NCI-H526 treated with DMSO at 0.1 percent for 48 hours (cell line): ENCODE measurements around the gene HHAT.

ENCODE experiments used
- DNase-seq: peaks from one replicate; lab custom pipeline; 2025; lab: John Stamatoyannopoulos, UW

HHAT gene

DNA sequence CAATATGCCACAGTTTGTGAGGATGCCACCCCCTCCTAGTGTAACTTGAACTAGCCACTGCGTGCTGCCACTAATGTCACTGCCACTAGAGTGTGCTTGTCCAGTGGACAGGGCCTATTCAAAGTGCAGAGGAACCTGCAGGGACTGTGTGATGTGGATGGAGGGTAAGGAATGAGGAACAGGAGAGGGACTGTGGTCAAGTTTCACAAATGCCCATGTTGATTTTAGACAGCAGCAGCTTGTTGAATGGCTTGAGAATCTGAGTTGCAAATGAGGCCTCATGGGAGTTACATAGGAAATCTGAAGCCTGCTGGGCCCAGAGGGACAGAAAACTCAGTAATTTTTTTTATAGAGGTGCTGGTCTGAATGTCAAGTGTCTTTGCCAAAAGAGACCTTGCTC is 112.3 kb downstream of the HHAT start:
- peak; percentile 38 for DNase-seq

- no peak for DNase-seq
Measured at GRCh38 chr1:210445485-210445884, 116.8 kb downstream of the HHAT start.

- DNase-seq: no peak
Measured at GRCh38 chr1:210445931-210446330, 117.2 kb downstream of the HHAT start.

DNA sequence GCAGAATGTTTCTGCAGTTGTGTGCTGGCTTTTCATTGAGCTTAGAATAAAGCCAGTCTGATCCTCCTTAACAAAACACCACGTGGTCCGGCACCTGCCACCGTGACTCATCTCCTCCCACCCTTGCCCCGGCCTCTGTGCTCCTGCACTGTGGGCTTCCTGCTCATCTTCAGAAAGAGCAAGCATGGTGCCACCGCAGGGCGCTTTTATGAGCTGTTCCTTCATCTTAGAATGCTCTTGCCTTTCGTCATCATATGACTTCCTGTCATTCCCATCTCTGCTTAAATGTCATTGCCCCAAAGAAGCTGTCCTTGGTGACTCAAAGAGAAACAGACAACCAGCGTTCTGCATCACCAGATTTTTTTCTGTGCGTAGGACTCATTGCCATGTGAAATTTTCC is 117.8 kb downstream of the HHAT start:
- no peak for DNase-seq

- DNase-seq: no peak
Measured at GRCh38 chr1:210447456-210448057, 118.9 kb downstream of the HHAT start.

- peak; percentile 10 for DNase-seq
Measured at GRCh38 chr1:210448297-210448892, 119.7 kb downstream of the HHAT start.

DNA sequence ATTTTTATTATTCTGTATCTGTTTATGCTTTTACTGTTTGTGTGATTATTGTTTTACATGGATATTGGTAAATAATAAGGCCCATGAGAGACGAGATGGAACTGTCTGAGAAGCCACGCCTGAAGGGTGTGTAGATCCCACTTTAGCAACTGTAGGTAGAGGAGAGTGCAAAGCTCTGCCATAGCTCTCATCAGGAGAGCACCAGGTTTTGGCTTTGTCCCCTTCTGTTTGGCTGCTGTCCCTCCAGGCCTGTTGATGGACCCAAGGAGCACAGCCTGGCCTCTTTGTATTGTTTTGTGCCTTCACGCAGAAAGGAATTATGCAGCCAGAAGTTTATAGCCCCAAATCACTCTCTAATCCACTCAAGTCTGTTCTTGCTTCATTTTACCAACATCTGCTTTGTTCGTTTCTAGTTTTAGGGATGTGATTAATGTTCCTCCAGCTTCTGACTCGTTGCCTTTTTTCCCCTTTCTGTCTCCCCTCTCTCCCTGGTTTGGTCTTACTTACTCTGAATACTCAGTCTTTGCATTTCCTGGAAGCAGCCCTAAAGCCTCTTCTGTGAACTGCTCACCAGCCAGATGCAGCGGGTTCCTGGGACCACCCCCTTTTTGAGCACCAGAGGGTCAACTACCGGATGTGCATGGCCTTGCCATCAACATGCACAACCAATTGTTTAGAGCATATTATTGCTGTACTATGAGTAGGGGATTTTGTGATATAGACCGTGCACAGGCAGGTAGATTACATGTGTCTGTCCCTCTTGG is 127.3 kb downstream of the HHAT start:
- DNase-seq: no peak

- DNase-seq: no peak
Measured at GRCh38 chr1:210456731-210457255, 128.1 kb downstream of the HHAT start.

- DNase-seq: no peak
Measured at GRCh38 chr1:210457568-210457967, 128.9 kb downstream of the HHAT start.

DNA sequence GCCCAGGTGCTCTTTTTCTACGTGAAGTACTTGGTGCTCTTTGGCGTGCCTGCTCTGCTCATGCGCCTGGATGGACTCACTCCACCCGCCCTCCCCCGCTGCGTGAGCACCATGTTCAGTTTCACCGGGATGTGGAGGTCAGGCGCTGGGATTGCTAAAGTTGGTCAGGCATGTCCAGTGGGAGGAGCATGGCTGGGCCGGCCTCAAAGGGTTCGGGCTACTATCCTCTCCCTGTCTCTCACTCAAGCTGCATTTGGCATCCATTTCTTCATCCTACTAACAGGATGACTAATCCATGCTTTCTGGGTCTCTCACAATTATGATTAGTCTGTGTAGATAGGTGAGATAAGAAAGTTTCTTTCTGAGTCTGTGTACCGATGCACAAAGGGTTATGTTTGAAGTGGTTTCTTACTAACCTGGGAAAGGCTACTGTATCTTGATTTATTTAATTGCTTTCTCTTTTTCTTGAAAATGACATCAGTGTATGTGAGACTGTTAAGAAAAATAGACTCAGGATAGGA is 135.9 kb downstream of the HHAT start:
- no peak for DNase-seq

DNA sequence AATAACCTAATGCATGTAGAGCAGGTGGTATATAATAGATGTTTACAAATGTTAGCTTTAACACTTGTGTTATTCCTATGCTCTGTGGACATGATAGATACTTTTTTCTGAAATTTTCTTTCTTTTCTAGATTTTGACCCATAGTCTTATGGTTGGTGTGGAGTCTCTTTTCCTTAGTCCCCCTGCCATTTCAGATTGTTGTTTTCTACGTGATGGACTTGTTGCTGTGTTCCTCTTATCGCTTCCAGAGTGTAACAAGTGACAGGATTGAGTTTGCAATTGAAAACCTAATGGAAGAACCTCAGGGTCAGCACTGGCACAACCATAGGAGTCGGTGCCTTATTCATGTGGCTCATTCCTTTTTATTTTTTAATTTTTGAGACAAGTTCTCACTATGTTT is 136.4 kb downstream of the HHAT start:
- no peak for DNase-seq

DNA sequence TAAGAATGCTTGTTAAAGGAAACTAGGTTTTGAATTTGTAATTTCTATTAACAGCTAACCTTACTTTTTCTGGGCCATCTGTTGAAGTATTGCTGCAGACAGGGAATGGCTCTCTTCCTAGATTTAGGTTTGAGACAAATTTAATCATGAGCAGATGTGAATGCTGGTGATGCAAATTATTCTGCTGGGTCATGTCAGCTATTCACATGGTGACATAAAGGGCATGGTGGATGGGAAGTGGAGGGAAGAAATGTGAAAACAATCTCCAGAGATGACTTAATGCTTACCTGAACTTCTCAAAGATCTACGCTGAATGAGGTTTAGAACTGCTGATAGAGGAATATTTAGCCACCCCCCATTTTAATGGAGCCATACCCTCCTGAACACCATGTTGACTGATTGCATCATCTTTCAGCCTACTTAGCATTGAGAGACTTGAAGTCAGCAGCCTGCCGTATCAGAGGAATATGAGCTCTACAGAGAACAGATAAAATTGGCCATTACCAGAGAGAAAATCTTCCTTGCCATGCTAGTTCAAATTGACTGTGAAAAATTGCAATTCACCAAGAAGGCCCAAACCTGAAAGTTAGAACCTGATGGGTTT is 138.8 kb downstream of the HHAT start:
- DNase-seq: no peak

GRCh38 chr1:210469441-210469840 is 140.7 kb downstream of the HHAT start:
- no peak for DNase-seq

DNA sequence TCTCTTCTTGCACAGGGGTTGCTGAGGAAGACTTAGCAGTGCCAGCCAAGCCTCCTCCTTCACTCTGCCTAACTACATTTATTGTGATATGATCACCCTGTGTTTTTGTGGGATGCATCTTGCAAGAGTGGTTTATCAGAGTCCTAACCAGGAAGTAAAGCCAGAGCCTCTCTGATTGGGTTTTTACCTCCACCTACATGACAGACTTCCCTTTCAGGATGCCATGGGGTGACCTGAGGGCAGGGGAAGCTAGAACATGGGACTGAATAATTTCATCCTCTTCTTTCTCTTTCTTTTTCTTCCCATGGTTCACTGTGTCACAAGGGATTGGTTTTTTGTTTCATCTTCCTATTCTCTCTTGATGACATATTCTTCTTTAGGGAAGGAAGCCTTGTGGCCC is 146.6 kb downstream of the HHAT start:
- DNase-seq: no peak

DNA sequence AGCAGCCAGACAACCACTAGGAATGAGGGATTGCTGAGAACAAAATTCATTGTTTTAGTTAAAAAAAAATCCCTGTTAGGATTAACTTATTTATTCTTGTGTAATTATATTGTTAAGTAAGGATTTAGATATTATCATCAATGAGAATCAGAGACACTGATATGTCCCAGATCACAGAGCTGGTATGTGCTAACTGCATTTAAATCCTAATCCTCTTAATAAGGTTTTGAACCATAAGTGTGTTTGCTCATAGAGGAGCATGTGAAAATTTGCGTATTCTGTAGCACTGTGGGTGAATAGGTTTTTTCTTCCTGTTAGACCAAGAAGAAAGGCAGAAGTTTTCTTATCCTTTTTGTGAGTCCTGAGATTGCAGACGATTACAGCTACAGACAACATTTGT is 147.1 kb downstream of the HHAT start:
- DNase-seq: no peak

DNA sequence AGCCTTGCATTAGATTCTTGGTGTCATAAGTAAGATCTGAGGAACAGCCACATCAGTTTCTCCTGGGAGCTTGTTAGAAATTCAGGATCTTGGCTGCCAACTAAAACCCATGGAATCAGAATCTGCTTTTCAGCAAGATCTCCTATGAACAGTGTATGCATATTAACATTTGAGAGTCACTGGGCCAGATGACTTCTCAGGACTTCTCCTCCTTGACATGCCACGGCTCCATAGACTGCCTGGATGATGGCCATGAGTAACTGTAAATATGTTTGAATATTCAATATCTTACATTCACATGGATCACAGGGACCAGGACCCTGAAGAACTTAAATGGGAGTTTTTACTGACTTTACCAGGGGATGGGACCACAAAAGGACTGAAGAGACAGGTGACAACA is 148.0 kb downstream of the HHAT start:
- DNase-seq: no peak

DNA sequence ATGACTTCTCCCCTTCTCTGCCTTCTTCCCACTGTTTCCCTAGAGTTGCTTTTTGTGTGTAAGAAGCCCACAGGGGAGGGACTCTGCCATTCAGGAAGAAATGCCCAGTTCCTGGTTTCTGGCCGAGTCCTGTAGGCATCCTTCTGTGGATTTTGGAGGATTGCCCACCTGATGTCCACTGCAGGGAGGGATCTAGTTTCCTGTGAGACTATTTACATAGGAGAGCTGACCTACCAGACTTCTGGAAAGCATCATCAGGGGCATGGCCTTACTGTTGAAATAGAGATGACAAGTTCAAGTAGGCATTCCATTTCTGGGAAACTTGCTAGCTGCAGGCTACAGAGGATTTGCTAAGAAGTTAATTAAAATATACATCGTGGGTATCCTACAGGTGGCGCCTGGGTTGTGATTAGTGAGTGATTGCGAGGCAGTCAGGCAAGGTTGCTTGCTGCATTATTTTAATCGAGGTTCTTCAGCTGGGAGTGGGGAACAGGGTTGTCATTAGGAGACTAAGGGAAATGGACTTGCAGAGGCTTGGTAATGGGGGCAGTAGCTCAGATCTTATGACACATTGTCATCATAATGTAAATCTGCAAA is 148.7 kb downstream of the HHAT start:
- DNase-seq: no peak

DNA sequence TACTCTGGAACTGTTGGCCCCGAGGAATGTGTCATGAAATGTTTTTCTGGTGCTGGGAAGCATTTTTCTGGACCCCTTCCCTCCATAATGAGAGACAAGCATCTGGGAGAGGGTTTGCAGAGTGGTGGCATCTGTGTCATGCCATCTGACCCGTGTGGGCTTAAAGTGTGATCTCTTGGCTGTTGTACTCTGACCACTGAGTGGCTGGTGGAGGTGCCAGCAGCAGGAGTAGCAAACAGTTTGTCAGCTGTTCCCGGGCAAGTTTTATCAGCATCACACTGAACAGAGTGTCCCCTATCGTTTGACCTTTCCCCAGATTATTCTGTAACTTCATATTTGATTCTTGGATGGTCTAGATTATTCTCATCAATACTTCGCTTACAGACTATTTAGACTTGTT is 150.1 kb downstream of the HHAT start:
- DNase-seq: no peak

DNA sequence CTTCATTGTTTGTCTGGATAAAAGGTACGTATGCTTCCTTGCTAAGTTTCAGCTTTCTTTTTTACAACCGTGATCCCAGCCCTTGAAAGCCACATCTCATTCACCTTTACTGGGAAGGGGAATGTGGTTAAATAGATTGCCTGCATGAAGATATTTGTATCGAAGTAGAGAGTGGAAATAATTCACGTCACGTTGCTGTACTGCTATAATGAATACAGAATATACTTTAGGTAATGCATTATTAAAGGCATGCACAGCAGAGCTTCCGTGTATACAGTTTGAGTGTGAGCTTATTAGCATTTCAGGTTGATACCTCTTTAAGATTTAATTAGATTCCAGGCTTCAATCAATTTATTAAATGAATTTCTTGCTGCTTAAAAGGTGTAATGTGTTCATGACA is 153.8 kb downstream of the HHAT start:
- no peak for DNase-seq

- DNase-seq: no peak
Measured at GRCh38 chr1:210482945-210483617, 154.4 kb downstream of the HHAT start.

DNA sequence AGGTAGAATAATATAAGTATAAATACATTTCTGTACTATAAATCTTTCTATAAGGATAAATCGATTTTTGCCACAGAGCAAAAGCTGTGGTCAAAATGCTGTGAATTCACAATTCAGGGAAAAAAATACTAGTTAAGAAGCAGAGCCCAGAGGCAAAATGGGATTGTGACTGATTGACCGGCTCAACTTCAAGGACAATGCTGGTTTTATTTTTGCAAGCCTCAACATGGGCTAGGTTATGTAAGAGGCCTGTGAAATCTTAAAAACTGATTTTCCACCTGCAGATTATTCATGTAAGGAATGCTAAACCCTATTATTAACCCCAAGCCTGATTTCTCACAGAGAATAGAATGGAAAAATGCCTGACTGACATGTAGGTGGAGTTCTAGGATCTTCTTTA is 155.1 kb downstream of the HHAT start:
- DNase-seq: no peak

DNA sequence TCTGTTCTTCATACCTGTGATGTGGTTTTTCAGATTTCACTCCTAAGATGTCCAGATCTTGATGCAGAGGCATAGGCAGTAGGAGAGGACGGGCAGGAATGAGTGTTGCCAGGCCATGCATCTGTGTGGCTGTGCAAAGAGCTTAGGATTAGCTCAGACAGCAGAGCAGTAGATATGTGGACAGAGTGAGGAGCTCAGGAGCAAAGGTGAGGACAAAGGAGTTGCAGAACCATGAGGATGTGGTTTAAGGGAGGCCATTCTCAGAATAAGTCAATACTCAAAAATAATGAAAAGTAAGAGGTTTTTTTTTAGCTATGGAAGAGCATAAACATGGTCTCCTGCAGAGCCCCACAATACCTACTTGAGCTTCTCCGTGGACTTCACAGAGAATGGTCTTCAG is 158.3 kb downstream of the HHAT start:
- DNase-seq: no peak
